DMS79 treated with DMSO at 0.1 percent for 48 hours (cell line): ENCODE results near the gene ADGRB2.

Experiments used
- DNase-seq: peaks from one replicate; lab custom pipeline; 2025; lab: John Stamatoyannopoulos, UW

Gene ADGRB2

GRCh38 chr1:31763671-31764311 lies 349 bp downstream of the ADGRB2 start:
- no peak for DNase-seq

DNA sequence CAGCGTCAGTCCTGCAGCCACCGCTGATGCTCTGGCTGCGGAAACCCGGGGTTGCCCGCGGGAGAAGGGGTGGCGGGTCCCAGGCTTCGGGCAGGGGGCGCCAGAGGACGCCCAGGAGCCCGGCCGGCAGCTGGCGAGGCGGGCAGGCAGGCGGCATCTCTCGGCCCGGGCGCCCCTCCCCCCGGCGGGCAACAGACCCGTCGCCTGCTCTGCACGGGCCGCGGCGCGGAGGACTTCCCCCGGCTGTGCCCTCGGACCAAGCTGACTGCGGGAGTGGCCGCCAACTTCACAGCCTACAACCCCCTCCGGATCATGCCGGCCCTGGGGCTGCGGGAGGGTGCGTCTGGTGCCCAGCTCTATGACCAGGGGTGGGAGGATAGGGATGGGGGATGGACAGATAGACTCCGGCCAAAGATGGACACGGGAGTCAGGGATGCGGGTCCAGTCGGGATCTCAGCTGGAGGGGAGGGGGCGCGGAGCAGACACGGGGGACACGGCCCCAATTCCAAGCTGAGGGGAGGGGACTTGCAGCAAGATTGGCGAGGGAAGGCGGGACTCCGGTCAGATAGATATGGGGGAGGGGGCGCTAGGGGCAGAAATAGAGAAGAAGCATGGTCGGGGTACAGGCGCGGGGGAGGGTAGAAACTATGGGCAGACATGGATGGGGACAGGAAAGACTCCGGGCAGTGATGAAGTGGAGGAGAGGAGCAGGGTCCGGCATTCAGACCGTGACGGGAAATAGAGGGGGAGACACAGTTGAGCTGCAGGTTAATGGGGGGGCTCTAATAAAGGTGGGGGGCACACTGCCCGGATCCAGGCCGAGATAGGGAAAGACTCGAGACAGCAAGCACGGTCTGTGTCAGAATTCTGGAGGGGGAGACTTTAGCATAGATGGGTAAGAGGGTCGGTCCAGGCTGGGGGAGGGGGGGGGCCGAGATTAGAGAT lies 1.1 kb downstream of the ADGRB2 start:
- DNase-seq, result peak; percentile 78

GRCh38 chr1:31762323-31762722 lies 1.8 kb downstream of the ADGRB2 start:
- no peak for DNase-seq

DNA sequence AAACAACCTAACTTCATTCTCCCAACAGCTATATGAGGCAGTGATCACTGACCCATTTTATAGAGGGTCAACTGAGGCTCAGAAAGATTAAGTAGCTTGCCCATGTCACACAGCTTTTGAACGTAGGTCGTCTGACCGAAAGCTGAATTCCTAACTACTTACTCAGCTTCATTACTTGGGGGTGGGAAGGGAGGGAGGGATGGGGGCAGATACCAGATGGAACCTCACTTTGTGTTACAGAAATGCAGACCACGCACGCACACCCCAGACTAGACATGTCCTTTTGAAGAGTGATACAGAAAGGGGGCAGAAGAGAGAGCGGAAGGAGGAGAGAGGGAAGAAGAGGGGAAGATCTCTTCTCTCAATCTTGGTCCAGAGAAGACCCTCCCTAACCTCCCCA lies 2.3 kb downstream of the ADGRB2 start:
- no peak for DNase-seq

- DNase-seq, result peak; percentile 63
These were observed 3.4 kb downstream of the ADGRB2 start for GRCh38 chr1:31760471-31761470.

DNA sequence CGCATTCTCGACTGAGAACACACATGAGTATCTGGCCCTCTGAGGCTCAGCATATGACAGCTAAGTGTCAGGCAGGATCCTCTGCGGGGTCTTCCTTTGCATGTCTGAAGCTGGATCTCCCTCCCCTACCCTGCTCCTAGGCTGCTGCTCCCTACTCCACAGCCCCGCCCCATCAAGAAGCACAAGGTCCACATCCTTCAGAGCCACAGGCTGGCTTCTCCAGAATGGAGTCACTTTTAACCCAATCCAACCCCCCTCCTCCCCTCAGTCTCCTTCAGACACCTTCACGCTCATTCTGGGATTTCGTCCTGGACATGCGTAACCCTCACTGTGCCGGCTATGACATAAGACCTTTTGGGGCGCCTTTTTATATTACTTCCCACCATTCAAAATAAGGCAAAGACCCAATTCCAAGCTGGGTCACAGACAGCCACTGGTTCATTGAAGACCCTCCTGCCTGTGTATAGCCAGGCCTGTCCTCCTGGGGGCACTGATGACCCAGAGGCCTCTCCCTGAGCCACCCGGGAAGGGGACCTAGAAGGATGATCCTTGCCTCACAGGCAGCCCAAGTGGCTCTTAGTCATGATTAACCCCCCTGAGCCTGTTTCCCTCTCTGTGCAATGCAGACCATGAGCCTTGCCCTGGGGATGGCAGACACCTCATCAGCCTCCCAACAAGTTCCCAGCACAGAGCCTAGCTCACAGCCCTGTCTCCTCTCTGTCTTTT lies 4.7 kb downstream of the ADGRB2 start:
- no peak for DNase-seq

DNA sequence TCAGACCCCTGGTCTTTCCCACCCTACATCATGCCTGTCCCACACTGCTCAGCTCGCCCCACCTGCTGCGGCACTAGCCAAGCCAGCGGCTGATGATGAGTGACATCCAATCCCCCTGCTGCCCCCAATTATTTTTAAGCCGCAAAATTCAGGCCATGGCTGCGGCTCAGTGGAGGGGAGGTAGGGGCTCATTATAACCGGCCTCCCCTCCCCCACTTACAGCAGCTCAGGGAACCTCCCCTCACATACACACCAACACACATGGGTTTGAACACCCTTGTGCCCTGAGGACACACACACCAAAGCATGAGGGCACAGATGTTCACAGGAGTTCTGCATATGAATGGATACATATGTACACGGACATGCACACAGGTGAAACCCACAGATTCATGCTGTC lies 5.3 kb downstream of the ADGRB2 start:
- DNase-seq, result no peak

DNA sequence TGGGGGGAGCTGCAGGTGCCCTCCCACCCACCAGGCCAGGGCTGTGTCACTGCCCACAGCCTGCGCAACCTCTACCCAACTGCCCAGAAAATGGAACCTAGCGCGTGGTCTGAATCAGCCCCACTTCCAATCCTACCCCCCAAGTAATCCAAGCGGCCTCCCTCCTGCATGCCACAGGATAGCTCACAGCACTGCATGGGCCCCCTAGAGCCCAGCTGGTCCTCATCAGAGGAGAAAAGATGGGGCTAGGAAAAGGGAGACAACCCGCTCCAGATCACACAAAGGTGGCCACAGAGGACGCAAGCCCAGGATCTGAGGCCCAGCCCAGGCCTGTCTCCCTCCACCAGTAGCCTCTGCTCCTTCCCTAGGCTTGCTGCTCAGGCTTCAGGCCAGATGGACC lies 6.2 kb downstream of the ADGRB2 start:
- no peak for DNase-seq

- no peak for DNase-seq
These were observed 6.9 kb downstream of the ADGRB2 start for GRCh38 chr1:31757204-31757679.

DNA sequence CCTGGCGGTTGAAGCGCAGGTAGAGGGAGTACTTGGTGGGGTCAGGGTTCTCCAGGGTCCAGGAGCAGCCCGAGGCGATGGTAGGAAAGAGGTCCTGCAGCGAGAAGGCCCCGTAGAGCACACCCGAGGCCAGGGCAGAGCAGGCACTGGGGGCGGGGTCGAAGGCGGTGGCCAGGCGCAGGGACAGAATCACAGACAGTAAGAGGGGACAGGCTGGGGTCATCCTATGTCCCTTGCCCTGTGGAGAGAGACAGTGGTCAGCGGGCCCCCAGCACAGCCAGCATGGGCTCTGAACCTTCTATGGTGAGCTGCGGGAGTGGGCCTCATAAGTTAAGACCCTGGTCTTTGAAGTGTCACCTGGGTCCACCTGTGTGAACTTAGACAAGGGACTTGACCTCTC lies 7.6 kb downstream of the ADGRB2 start:
- no peak for DNase-seq

DNA sequence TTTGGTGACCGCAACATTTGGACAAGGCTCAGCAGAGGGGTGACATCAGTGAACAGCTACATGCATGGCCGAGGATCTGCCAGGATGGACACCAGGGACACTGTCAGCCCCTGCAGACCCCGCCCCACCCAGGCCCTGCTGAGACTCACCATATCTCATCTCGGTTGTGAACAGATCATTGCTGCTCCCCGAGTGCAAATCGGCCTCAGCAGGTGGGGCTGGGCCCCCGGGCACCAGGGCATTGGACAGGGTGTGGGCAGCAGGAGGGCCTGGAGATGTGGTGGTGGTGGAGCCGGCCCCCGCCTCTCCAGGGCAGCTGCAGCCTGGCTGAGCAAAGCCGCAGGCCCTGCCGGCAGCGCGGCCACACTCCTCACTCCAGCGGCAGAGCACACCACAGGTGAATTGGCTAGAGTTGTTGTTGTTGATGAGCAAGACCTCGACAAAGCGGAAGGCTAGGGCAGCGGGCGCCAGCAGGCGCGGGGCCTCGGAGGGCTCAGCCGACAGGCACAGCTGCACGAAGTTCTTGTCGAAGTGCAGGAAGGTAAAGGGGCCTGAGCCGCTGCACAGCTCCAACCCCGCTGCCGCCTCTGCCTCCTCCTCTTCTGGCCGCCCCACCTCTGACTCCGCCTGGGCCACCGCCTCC lies 8.2 kb downstream of the ADGRB2 start:
- no peak for DNase-seq

GRCh38 chr1:31755197-31755611 lies 8.9 kb downstream of the ADGRB2 start:
- DNase-seq, result peak; percentile 55

DNA sequence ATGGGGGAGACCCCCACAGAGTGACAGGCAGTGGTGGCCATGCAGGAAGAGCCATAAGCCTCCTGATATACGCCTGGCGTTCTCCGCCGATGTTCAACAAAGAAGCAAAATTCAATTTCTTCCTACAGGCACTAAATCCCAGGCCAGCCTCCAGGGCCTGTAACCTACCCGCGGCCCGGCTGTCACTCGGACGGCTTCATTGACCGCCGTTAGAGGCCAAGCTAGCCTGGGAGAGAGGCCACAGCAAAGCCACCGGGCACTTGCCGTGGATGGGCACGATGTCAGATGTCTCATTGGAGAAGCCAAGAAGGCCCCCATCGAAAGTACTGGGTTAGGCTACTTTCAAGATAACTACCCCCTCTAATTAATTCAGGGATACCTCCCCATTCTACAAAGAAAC lies 9.7 kb downstream of the ADGRB2 start:
- no peak for DNase-seq

GRCh38 chr1:31753707-31754349 lies 10.3 kb downstream of the ADGRB2 start:
- DNase-seq, result peak; percentile 99

DNA sequence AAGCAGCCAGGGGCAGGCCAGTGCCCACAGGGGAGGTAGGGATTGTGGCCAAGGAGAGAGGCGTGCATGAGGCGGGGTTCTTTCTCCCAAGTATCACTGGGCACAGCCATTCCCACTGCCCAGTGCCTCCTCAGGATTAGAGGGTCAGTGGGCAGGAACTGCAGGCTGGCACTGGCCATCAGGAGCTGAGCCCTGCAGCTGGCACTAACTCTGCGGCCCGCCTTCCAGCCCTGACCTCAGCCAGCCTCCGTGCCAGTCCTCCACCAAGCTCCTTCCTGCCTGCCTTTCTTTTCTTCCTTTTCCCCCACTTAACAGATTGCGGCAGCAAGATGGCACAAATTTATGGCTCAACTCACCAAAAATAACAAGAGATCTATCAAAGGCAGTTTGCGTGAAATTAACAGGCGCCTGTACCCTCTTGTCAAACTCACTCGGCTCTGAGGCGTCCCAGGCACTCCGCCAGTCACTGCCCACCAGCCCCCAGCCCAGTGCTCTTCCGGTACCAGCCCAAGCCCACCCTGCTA lies 11.1 kb downstream of the ADGRB2 start:
- peak; percentile 80 for DNase-seq

DNA sequence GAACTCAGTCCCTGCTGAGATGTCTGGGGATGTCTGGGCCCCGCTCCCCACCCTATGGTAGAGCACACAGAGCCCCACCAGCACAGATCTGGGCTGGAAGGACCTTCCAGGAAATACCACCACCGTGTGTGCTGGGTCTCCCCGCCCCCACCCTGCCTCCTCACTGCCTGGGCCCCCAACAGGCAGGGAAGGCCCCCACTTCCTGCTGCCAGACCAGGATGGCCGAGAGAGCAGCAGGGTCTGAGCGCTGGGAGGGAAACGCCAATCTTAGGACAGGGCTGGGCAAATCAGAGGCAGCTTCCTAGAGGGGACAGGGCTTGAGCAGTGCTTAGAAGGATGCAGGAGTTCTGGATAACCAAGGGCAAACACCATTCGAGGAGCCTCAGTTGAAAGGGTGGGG lies 11.9 kb downstream of the ADGRB2 start:
- no peak for DNase-seq

- DNase-seq, result no peak
These were observed 12.3 kb downstream of the ADGRB2 start for GRCh38 chr1:31751822-31752241.

- no peak for DNase-seq
These were observed 13.2 kb downstream of the ADGRB2 start for GRCh38 chr1:31750858-31751510.
